GM10266 (cell line): Measurements from ENCODE around the gene CCDC102A.
"Not testable (repeated sequence)": the region's sequence is repeated elsewhere in the genome, so short reads cannot be mapped to it uniquely, and the experiment has no call there.

Experiments used
- DNase-seq: peaks from one replicate; pipeline ENCODE4 v3.0.0; 2012; ENCODE audit errors: extremely low spot score
- CTCF ChIP-seq: IDR thresholded peaks from 2 replicates; pipeline ENCODE4 v1.5.1; 2012; ENCODE audit warnings: mild to moderate bottlenecking, low read depth; ENCODE audit not compliant: control insufficient read depth, insufficient read depth; ENCODE audit errors: missing control alignments

Gene CCDC102A

GRCh38 chr16:57570301-57571070 lies 34.1 kb upstream of the CCDC102A start:
- no peak for TF ChIP-seq CTCF
- no peak for DNase-seq

GRCh38 chr16:57569306-57569946 lies 33.1 kb upstream of the CCDC102A start:
- TF ChIP-seq CTCF: no peak
- no peak for DNase-seq

- DNase-seq: not testable (repeated sequence)
Observed at GRCh38 chr16:57568772-57569171, 32.4 kb upstream of the CCDC102A start.

- TF ChIP-seq CTCF: no peak
- no peak for DNase-seq
Observed at GRCh38 chr16:57568173-57568678, 31.9 kb upstream of the CCDC102A start.

- TF ChIP-seq CTCF: no peak
- no peak for DNase-seq
Observed at GRCh38 chr16:57567691-57568090, 31.3 kb upstream of the CCDC102A start.

GRCh38 chr16:57566436-57566835 lies 30.1 kb upstream of the CCDC102A start:
- TF ChIP-seq CTCF: no peak
- no peak for DNase-seq

GRCh38 chr16:57565461-57565860 lies 29.1 kb upstream of the CCDC102A start:
- TF ChIP-seq CTCF: no peak
- no peak for DNase-seq
